ENCODE data around the gene ZNF597.

DNA sequence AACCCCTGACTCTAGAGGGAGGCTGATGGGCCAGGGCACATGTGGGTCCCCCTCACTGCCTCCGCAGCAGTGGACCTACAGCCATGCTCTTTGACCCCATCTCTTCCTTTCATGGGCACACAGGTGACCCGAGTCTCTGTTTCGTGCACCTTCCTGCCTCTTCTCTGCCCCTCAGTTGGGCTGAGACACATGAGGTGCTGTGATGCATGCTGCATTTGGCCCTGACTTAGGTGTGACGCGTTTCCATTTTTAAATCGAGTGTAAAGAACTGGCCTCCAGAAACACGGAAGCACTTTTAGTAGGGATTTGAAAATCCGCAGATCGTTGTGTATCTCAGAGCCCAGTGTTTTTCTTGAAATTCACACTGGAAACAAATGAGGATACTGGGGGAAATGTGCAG is 27.4 kb upstream of the ZNF597 start:
- TF ChIP-seq POLR2AphosphoS5 (IDR thresholded peaks at IDR 0.05; ENCODE audit: borderline replicate concordance, low read depth, low read length) (no peak), EZH2 (IDR thresholded peaks at IDR 0.05) (no peak)
